Measurements from ENCODE around the gene ZBTB39.
"Not testable (repeated sequence)": the region's sequence is repeated elsewhere in the genome, so short reads cannot be mapped to it uniquely, and the experiment has no call there.

ZBTB39 gene

GRCh38 chr12:56978397-56979138 is 27.8 kb downstream of the ZBTB39 start:
- DNase-seq, result no peak

DNA sequence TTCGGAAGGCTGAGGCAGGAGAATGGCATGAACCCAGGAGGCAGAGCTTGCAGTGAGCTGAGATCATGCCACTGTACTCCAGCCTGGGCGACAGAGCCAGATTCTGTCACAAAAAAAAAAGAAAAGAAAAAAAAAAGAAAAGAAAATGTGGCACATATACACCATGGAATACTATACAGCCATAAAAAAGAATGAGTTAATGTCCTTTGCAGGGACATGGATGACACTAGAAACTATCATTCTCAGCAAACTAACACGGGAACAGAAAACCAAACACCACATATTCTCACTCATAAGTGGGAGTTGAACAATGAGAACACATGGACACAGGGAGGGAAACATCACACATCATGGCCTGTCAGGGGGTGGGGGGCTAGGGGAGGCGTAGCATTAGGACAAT is 29.0 kb downstream of the ZBTB39 start:
- not testable (repeated sequence) for DNase-seq

GRCh38 chr12:56974224-56974623 is 32.1 kb downstream of the ZBTB39 start:
- not testable (repeated sequence) for DNase-seq

- DNase-seq, result not testable (repeated sequence)
These were observed 37.4 kb downstream of the ZBTB39 start for GRCh38 chr12:56968910-56969309.

DNA sequence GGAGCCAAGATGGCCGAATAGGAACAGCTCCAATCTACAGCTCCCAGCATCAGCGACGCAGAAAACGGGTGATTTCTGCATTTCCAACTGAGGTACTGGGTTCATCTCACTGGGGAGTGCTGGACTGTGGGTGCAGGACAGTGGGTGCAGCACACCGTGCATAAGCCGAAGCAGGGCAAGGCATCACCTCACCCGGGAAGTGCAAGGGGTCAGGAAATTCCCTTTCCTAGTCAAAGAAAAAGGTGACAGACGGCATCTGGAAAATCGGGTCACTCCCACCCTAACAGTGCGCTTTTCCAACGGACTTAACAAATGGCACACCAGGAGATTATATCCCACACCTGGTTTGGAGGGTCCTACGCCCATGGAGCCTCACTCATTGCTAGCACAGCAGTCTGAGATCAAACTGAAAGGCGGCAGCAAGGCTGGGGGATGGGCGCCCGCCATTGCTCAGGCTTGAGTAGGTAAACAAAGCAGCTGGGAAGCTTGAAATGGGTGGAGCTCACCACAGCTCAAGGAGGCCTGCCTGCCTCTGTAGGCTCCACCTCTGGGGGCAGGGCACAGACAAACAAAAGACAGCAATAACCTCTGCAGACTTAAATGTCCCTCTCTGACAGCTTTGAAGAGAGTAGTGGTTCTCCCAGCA is 40.2 kb downstream of the ZBTB39 start:
- DNase-seq, result not testable (repeated sequence)

GRCh38 chr12:56965124-56965523 is 41.2 kb downstream of the ZBTB39 start:
- DNase-seq, result not testable (repeated sequence)

- not testable (repeated sequence) for DNase-seq
These were observed 42.8 kb downstream of the ZBTB39 start for GRCh38 chr12:56963557-56963956.

GRCh38 chr12:56962247-56962646 is 44.1 kb downstream of the ZBTB39 start:
- DNase-seq, result not testable (repeated sequence)

DNA sequence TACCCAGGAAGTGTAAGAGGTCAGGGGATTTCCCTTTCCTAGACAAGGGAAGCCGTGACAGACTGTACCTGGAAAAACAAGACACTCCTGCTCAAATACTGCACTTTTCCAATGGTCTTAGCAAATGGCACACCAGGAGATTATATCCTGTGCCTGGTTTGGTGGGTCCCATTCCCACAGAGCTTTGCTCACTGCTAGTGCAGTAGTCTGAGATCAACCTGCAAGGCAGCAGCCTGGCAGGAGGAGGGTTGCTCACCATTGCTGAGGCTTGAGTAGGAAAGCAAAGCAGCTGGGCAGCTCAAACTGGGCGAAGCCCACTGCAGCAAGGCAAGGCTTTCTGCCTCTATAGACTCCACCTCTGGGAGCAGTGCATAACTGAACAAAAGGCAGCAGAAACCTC is 47.9 kb downstream of the ZBTB39 start:
- no peak for DNase-seq

- no peak for DNase-seq
These were observed 48.9 kb downstream of the ZBTB39 start, which contains the start of gene RDH16 for GRCh38 chr12:56957229-56958052. Gene RDH16, minus strand, starts transcription at chr12:56957608. Its CDS starts 146 bp downstream, at chr12:56957462.

DNA sequence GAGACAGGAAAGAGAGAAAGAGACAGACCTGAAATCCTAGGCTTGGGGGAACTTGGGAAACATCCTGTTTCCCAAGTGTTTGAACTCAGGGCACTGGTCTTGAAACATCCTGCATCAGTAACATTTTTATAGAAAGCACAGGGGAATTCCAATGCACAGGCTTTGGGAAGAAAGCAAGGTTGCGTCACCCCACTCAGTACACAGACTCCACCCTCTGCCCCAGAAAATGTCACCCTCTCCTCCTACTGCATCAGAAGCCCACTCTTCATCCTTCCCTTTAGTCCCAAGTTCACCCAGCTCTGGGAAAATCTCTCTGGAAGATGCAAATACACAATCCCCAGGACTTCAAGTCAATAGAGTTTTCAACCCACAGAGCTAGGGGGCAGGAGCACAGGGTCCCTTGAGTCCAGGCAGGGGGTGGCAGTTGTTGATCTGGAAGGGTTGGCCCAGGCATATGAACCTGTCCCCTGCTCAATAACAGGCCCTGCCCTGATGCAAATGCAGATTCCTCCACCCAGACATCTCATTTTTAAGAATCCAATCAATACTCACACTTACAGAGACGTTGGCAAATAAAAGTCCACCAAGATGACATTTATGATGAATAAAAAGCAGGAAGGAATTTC is 50.6 kb downstream of the ZBTB39 start:
- DNase-seq, result no peak

DNA sequence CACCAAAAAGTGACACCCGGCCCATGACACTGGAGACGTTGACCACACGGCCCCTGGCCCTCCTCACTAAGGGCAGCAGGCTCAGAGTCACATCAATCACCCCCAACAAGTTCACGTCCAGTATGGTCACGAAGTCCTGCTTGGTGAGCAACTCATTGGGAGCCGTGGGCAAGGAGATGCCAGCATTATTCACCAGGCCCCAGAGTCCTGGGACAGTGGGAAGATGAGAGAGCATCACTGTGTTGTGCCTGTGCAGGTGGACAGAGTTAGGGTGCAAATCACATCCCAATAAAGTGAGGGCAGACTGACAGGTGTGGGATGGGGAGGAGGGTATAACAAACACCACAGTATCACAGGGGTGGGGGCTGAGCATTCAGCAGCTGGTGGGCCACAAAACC is 51.4 kb downstream of the ZBTB39 start:
- DNase-seq, result no peak

- no peak for DNase-seq
These were observed 52.0 kb downstream of the ZBTB39 start for GRCh38 chr12:56954057-56954957.

DNA sequence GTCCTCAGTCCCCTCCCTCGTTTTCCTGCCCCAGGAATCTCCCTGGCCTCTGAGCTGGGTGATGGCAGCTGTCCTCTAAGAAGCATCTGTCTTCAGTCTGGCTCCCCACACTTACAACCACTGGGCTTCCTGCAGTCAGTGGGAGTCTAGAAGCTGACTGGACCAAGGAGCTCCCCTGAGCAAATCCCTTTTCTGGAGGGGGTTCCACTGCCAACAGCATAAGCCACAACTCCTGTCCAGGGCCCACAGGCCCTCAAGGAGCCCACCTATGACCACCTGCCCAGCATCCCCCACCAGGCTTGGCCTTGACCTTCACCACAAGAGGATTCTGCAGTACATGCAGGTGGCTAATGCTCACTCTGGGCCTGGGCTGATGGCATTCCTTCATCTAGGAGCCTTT is 53.0 kb downstream of the ZBTB39 start:
- no peak for DNase-seq

GRCh38 chr12:56951582-56952339 is 54.6 kb downstream of the ZBTB39 start:
- no peak for DNase-seq

DNA sequence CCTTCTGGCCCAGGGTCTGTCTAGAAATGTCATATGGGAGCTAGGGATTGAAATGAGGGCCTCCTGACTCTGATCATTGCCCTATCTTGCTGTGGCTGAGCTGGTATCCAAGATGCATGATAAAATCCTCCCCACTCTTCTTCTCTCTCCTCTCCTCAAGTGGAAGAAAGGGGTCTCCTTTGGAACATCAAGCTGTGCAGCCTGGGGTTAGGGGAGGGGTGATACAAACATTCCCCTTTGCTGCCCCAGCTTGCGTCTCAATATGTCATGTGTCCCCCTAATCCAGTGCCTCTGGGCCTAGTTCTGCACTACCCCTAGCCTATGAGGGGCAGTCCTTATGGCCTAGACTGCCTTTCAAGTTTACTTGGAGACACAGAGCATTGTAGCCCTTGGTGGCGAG is 57.5 kb downstream of the ZBTB39 start:
- no peak for DNase-seq

All from COR-L47 (cell line).